NB4 (cell line): ENCODE measurements around the gene CCDC171.

Experiments
- POLR2A ChIP-seq: IDR thresholded peaks from 2 replicates; pipeline ENCODE4 v1.6.1; 2011; ENCODE audit warnings: mild to moderate bottlenecking; ENCODE audit not compliant: insufficient read length; ENCODE audit errors: extremely low read depth
- TF ChIP-seq, protein P1 (sequence below): IDR thresholded peaks from one replicate; pipeline ENCODE4 v1.5.1; 2012; ENCODE audit warnings: low read depth, low read length

DNA sequence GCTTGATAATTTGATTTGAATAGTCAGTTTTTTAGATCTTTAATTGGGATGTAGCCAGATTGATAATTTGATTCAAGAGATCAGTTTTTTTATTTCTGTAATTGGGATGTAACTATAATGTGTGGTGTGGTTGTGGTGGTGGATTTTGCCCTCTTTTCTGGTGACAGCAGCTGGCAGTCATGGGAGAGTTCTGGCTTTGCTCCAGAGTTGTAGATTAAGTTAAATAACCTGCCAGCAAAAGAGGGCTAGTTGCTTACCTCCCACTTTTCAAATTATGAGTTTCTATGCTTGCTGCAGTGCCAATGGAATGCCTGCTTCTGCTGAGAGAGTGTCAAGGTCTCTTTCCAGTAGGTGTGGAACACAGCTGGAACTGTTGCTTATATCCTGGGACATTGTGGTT, 315.1 kb downstream of the CCDC171 start:
- no peak for TF ChIP-seq POLR2A
- TF ChIP-seq, protein P1, sequence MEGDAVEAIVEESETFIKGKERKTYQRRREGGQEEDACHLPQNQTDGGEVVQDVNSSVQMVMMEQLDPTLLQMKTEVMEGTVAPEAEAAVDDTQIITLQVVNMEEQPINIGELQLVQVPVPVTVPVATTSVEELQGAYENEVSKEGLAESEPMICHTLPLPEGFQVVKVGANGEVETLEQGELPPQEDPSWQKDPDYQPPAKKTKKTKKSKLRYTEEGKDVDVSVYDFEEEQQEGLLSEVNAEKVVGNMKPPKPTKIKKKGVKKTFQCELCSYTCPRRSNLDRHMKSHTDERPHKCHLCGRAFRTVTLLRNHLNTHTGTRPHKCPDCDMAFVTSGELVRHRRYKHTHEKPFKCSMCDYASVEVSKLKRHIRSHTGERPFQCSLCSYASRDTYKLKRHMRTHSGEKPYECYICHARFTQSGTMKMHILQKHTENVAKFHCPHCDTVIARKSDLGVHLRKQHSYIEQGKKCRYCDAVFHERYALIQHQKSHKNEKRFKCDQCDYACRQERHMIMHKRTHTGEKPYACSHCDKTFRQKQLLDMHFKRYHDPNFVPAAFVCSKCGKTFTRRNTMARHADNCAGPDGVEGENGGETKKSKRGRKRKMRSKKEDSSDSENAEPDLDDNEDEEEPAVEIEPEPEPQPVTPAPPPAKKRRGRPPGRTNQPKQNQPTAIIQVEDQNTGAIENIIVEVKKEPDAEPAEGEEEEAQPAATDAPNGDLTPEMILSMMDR = no peak
